ENCODE measurements around the gene BSN.

BSN gene

DNA sequence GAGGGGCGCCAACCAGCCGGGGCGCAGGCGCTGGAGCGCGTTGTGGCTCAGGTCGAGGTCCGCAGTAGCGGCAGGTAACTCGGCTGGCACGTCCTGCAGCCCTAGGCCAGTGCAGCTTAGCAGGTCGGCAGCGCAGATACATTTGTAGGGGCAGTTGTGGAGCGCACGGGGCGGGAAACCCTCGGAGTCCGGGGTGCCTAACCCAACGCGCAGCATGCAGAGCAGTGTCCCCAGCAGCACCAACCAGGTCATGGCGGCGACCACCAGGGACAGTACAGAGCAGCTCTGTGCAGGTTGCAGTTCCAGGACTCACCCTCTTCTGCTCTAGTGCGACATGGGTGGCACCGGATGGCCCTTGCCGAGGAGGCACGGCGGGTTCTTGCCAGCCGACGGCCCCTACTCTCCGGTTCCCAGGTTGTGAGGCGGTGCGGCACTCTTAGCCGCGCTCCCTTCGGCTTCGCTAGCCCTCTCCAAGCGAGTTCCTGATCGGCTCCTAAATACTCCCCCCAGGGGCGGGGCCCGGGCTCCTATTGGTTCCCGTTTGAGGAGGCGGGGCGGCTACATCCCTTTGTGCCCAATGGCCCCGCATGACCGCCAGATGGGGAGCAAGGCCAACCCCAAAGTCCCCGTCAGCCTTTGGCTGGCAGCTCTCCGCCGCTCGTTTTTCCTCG is 165.1 kb downstream of the BSN start, which contains the start of gene AMIGO3:
Gene AMIGO3, minus strand, starts transcription at position 471 of the 671 bp plus-strand sequence. Its CDS starts 219 bp downstream, at position 252.
- peak; percentile 90 for DNase-seq

All from stimulated activated CD4-positive, alpha-beta T cell treated with anti-CD3 and anti-CD28 coated beads, Interleukin-12 subunit alpha, Interleukin-12 subunit beta, amount 100 ng/mL, for 4 hours (primary cell).